NCI-H510A treated with DMSO at 0.1 percent for 48 hours (cell line): Measurements from ENCODE around the gene TMTC4.
A peak's percentile ranks its signal among the peaks of the same experiment; 100 is the strongest.
"Not testable (repeated sequence)": the region's sequence is repeated elsewhere in the genome, so short reads cannot be mapped to it uniquely, and the experiment has no call there.

Experiments used
- DNase-seq: peaks from one replicate; lab custom pipeline; 2025; lab: John Stamatoyannopoulos, UW

Gene TMTC4

GRCh38 chr13:100674572-100674871 lies at the start of gene TMTC4:
Gene TMTC4 (minus strand): TSS chr13:100674795. CDS start chr13:100670362, 4,433 bp downstream.
- DNase-seq = no peak

GRCh38 chr13:100722517-100722916 lies 47.9 kb upstream of the TMTC4 start:
- no peak for DNase-seq

- peak; percentile 53 for DNase-seq
These were observed 47.4 kb upstream of the TMTC4 start for GRCh38 chr13:100721885-100722512.

GRCh38 chr13:100715604-100716003 lies 41.0 kb upstream of the TMTC4 start:
- DNase-seq = no peak

GRCh38 chr13:100714478-100714877 lies 39.9 kb upstream of the TMTC4 start:
- DNase-seq = no peak

- peak; percentile 27 for DNase-seq
These were observed 35.6 kb upstream of the TMTC4 start for GRCh38 chr13:100710176-100710575.

- no peak for DNase-seq
These were observed 33.5 kb upstream of the TMTC4 start for GRCh38 chr13:100707818-100708740.

- not testable (repeated sequence) for DNase-seq
These were observed 23.7 kb upstream of the TMTC4 start for GRCh38 chr13:100698331-100698730.

- no peak for DNase-seq
These were observed 20.8 kb upstream of the TMTC4 start for GRCh38 chr13:100695509-100695773.

GRCh38 chr13:100694722-100695508 lies 20.3 kb upstream of the TMTC4 start:
- DNase-seq = no peak

- DNase-seq = no peak
These were observed 14.6 kb upstream of the TMTC4 start for GRCh38 chr13:100689191-100689590.

- no peak for DNase-seq
These were observed 5.5 kb upstream of the TMTC4 start for GRCh38 chr13:100680131-100680530.

GRCh38 chr13:100677128-100677527 lies 2.5 kb upstream of the TMTC4 start:
- not testable (repeated sequence) for DNase-seq

GRCh38 chr13:100675661-100676129 lies 1.1 kb upstream of the TMTC4 start:
- no peak for DNase-seq

- DNase-seq = peak; percentile 88
These were observed 471 bp upstream of the TMTC4 start for GRCh38 chr13:100674872-100675660.

- no peak for DNase-seq
These were observed 653 bp downstream of the TMTC4 start for GRCh38 chr13:100673713-100674571.

GRCh38 chr13:100673376-100673712 lies 1.3 kb downstream of the TMTC4 start:
- DNase-seq = no peak

GRCh38 chr13:100671389-100672182 lies 3.0 kb downstream of the TMTC4 start:
- DNase-seq = no peak

GRCh38 chr13:100668408-100668807 lies 6.2 kb downstream of the TMTC4 start:
- no peak for DNase-seq

- no peak for DNase-seq
These were observed 6.7 kb downstream of the TMTC4 start for GRCh38 chr13:100667894-100668293.
